ENCODE data around the gene TBC1D8. TPM values are rescaled to one million over a fixed set of nuclear protein-coding genes. Genes with fewer than 3 reads are reported as not detected.

The TBC1D8 gene
- total and polyA plus RNA-seq, 2 of the 8 experiments (the other 6 are each of a cell fraction or from before 2014, with no cell fraction given): 20.8 to 21.8 TPM

DNA sequence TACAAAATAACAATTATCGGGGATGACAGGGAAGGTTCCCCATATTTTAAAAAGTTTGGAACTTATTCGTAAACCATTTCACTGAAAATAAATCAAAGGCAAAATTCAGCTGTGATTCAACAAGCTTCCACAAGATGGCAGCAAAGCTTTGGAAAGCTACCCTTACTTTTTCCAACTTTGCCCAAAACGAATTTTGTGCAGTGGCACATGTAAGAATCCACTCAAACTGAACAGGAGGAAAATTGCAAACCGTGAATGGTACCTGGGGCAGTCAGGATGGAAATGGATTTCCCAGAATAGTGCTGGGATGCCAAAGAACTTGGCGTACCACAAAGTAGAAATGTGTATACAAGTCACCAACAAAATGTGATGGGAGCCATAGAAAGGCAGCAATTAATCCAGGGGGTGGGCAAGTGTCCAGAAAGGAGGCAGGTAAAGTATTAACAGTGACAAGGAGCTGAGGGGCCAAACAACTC is 138.4 kb downstream of the TBC1D8 start:
- Histone ChIP-seq H3K4ac (replicated peaks; ENCODE audit: insufficient read length, low read depth, low read length) (no peak overlapping the region), H2BK5ac (ENCODE audit: low read depth, low read length) (no peak overlapping the region), H3K36me3 (ENCODE audit: control insufficient read depth in 2 of 4, insufficient read depth in 4 of 4, low read length in 3 of 4) (peaks cover 0 to 66% (median 21%) of the 10 kb centered on the region in 4 experiments; a peak in 5 of 8 replicates), H3K4me1 (replicated peaks in 1 of 4; ENCODE audit: control insufficient read depth in 3 of 4, insufficient read depth in 4 of 4, low read length in 3 of 4) (no peaks in the 10 kb centered on the region; a peak in 1 of 7 replicates), H3K79me1 (ENCODE audit: low read depth, low read length) (no peaks in the 10 kb centered on the region; the same call in 1 of the 2 replicates), H4K20me1 (replicated peaks in 1 of 2; ENCODE audit: control insufficient read depth in 1 of 2, insufficient read depth in 2 of 2, low read length in 2 of 2) (peaks cover 0 to 7% of the 10 kb centered on the region in 2 experiments), H3K27ac (ENCODE audit: low read depth, low read length) (no peak overlapping the region), H3K23me2 (ENCODE audit: low read depth, low read length) (no peaks in the 10 kb centered on the region), H4K91ac (replicated peaks; ENCODE audit: insufficient read length, low read length) (no peak overlapping the region), H2AFZ (ENCODE audit: low read length) (no peak overlapping the region), H3K56ac (replicated peaks; ENCODE audit: insufficient read length, low read depth, low read length) (no peak overlapping the region), H4K5ac (ENCODE audit: insufficient read length, low read depth, low read length) (no peak overlapping the region), H3K9me3 (ENCODE audit: insufficient read depth in 2 of 2, low read depth in 1 of 2, low read length in 1 of 2) (no peaks in the 10 kb centered on the region), H2BK20ac (ENCODE audit: low read length) (no peak overlapping the region), H4K8ac (ENCODE audit: extremely low read depth, insufficient read depth, low read length) (no peak overlapping the region), H3K23ac (ENCODE audit: insufficient read length) (no peak overlapping the region), H3K18ac (ENCODE audit: extremely low read depth, low read length) (no peak overlapping the region), H2BK12ac (ENCODE audit: low read depth, low read length) (no peak overlapping the region), H3K79me2 (ENCODE audit: control insufficient read depth in 1 of 2, insufficient read depth in 2 of 2, low read length in 2 of 2) (no peaks in the 10 kb centered on the region), H2BK120ac (replicated peaks; ENCODE audit: low read depth, low read length) (no peak overlapping the region), H3K27me3 (replicated peaks in 1 of 4; ENCODE audit: control insufficient read depth in 3 of 4, extremely low read depth in 1 of 4, insufficient read depth in 3 of 4, low read length in 3 of 4) (no peaks in the 10 kb centered on the region), H3K4me2 (ENCODE audit: insufficient read depth in 1 of 2, low read depth in 2 of 2, low read length in 2 of 2) (no peak overlapping the region), H3K14ac (ENCODE audit: insufficient read length) (no peak overlapping the region), H3K9ac (replicated peaks in 1 of 4; ENCODE audit: extremely low read depth in 1 of 4, low read depth in 3 of 4, low read length in 3 of 4) (no peak overlapping the region), H3K4me3 (ENCODE audit: extremely low read depth in 1 of 4, insufficient read depth in 2 of 4, low read depth in 3 of 4, low read length in 4 of 4) (no peak overlapping the region), H2BK15ac (ENCODE audit: low read length) (no peak overlapping the region), H2AK5ac (ENCODE audit: low read depth, low read length) (no peak overlapping the region)
- peak in 1 of 2 experiments; percentile 60 for DNase-seq (ENCODE audit: low read depth in 1 of 2, low spot score in 2 of 2)
- no peak for FAIRE-seq
- 75% methylated on average over 5 of the region's 5 CpGs; no CpG with 5 or more reads in 1 of the 2 experiments for WGBS, 2 experiments (ENCODE audit: extremely low coverage in 1 of 2, insufficient coverage in 1 of 2, insufficient read length in 1 of 2, insufficient replicate concordance in 2 of 2, low coverage in 1 of 2, low lambda C conversion rate in 2 of 2, missing lambda C conversion rate in 1 of 2)
- CTCF ChIA-PET (ENCODE audit: partially characterized antibody): interaction anchor here (0.5 to 3.6 kb wide), 31 partner anchors 9 to 416 kb away, joined by 3 to 19 read pairs (median 4); partner anchors contain the start of gene RPL31
- POLR2A ChIA-PET (ENCODE audit: partially characterized antibody): interaction anchor here (0.6 to 1.1 kb wide), 8 partner anchors 10 to 197 kb away, joined by 3 to 14 read pairs (median 4); partner anchors contain the start of genes RPL31 and TBC1D8
- TF ChIP-seq YY1 (IDR thresholded peaks at IDR 0.05; ENCODE audit: low read depth, low read length) (no peak), RAD21 (IDR thresholded peaks at IDR 0.05 in 1 of 2, conservative IDR thresholded peaks at IDR 0.05 in 1 of 2; ENCODE audit: low read depth in 2 of 2, low read length in 2 of 2) (peak; percentile 84 to 89), ZNF274 (IDR thresholded peaks at IDR 0.05; ENCODE audit: borderline replicate concordance, extremely low read depth, low read length) (no peak), SIX5 (IDR thresholded peaks at IDR 0.05; ENCODE audit: low read depth, low read length) (no peak), RNF2 (IDR thresholded peaks at IDR 0.05; ENCODE audit: borderline replicate concordance, low read depth, low read length, missing control alignments, poor library complexity, severe bottlenecking) (no peak), TBP (IDR thresholded peaks at IDR 0.05; ENCODE audit: low read depth, low read length) (no peak)
- TF ChIP-seq, protein P1, sequence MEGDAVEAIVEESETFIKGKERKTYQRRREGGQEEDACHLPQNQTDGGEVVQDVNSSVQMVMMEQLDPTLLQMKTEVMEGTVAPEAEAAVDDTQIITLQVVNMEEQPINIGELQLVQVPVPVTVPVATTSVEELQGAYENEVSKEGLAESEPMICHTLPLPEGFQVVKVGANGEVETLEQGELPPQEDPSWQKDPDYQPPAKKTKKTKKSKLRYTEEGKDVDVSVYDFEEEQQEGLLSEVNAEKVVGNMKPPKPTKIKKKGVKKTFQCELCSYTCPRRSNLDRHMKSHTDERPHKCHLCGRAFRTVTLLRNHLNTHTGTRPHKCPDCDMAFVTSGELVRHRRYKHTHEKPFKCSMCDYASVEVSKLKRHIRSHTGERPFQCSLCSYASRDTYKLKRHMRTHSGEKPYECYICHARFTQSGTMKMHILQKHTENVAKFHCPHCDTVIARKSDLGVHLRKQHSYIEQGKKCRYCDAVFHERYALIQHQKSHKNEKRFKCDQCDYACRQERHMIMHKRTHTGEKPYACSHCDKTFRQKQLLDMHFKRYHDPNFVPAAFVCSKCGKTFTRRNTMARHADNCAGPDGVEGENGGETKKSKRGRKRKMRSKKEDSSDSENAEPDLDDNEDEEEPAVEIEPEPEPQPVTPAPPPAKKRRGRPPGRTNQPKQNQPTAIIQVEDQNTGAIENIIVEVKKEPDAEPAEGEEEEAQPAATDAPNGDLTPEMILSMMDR (IDR thresholded peaks at IDR 0.05; ENCODE audit: control extremely low read depth in 1 of 3, insufficient read depth in 1 of 3, low read depth in 1 of 3, low read length in 3 of 3): peak in 2 of 3 experiments; percentile 55 to 77; a peak in 3 of 4 replicates
- TF ChIP-seq, protein P2, sequence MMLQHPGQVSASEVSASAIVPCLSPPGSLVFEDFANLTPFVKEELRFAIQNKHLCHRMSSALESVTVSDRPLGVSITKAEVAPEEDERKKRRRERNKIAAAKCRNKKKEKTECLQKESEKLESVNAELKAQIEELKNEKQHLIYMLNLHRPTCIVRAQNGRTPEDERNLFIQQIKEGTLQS (IDR thresholded peaks at IDR 0.05; ENCODE audit: insufficient read depth, low read depth, low read length): no peak
